GM19395 (cell line): ENCODE data around the gene TRIM41.

ENCODE experiments used
- ATAC-seq: cut with Tn5 transposase; IDR thresholded peaks from one replicate; pipeline ENCODE4 v1.9.1; 2021; ENCODE audit warnings: mild to moderate bottlenecking, moderate library complexity; ENCODE audit not compliant: unreplicated experiment

The TRIM41 gene

GRCh38 chr5:181230551-181230950 lies 7.5 kb downstream of the TRIM41 start:
- no peak for ATAC-seq

GRCh38 chr5:181231432-181231831 lies 8.4 kb downstream of the TRIM41 start:
- ATAC-seq: no peak

- ATAC-seq: no peak
Measured at GRCh38 chr5:181232593-181232992, 9.5 kb downstream of the TRIM41 start.

GRCh38 chr5:181233088-181233800 lies 10.2 kb downstream of the TRIM41 start:
- ATAC-seq: no peak

GRCh38 chr5:181233801-181234454 lies 10.8 kb downstream of the TRIM41 start:
- no peak for ATAC-seq

- ATAC-seq: no peak
Measured at GRCh38 chr5:181234455-181235306, 11.6 kb downstream of the TRIM41 start.

GRCh38 chr5:181235323-181235688 lies 12.2 kb downstream of the TRIM41 start:
- no peak for ATAC-seq

GRCh38 chr5:181235689-181236366 lies 12.7 kb downstream of the TRIM41 start:
- no peak for ATAC-seq

- ATAC-seq: no peak
Measured at GRCh38 chr5:181236471-181236870, 13.4 kb downstream of the TRIM41 start.

- ATAC-seq: no peak
Measured at GRCh38 chr5:181236954-181237641, 14.0 kb downstream of the TRIM41 start.

- ATAC-seq: no peak
Measured at GRCh38 chr5:181237729-181238385, 14.8 kb downstream of the TRIM41 start.

- ATAC-seq: no peak
Measured at GRCh38 chr5:181239062-181239663, 16.1 kb downstream of the TRIM41 start.

- ATAC-seq: no peak
Measured at GRCh38 chr5:181241393-181241975, 18.4 kb downstream of the TRIM41 start.

- no peak for ATAC-seq
Measured at GRCh38 chr5:181242031-181242451, 19.0 kb downstream of the TRIM41 start.

GRCh38 chr5:181243018-181243563 lies 20.0 kb downstream of the TRIM41 start:
- ATAC-seq: no peak

- peak; percentile 67 for ATAC-seq
Measured at GRCh38 chr5:181243564-181244343, 20.7 kb downstream of the TRIM41 start, which contains the start of gene RACK1. RACK1 (minus strand) TSS chr5:181243906; CDS start chr5:181243800, 106 bp downstream.

GRCh38 chr5:181245427-181246275 lies 22.6 kb downstream of the TRIM41 start:
- ATAC-seq: peak; percentile 8
